Neural progenitor cell (in vitro differentiated cells): ENCODE data around the gene MBOAT1.

ENCODE experiments used
- EZH2 ChIP-seq: fragments of 200-600 bp; sonication (generic); IDR thresholded peaks from 2 replicates; pipeline ENCODE4 v1.6.1; 2017; ENCODE audit warnings: antibody characterized with exemption, mild to moderate bottlenecking, moderate library complexity
- EZH2phosphoT487 ChIP-seq: fragments of 200-600 bp; sonication (generic); IDR thresholded peaks from 2 replicates; pipeline ENCODE4 v1.6.1; 2017; ENCODE audit warnings: antibody characterized with exemption
- TF ChIP-seq, protein P1 (sequence below): fragments of 200-600 bp; sonication (generic); IDR thresholded peaks from 2 replicates; pipeline ENCODE4 v1.5.1; 2017; ENCODE audit warnings: antibody characterized with exemption, mild to moderate bottlenecking

DNA sequence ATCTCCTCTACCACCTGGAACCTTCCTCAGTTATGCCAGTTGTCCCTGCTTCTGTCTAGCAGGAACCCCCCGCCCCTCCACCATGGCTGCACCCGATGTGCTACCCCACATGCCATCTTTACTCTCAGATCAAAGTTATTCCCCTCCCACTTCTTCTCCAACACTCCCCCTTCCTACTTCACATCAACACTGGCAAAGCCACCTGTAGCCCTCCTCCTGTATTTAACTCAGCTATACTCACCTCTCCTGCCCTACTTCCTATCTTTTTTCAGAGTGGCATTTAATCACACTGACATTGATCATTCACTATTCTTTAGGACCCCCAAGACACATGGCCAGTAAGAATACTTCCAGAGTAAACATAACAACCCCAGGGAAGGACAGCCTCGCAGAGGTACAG lies 84.3 kb downstream of the MBOAT1 start:
- TF ChIP-seq, protein P1, sequence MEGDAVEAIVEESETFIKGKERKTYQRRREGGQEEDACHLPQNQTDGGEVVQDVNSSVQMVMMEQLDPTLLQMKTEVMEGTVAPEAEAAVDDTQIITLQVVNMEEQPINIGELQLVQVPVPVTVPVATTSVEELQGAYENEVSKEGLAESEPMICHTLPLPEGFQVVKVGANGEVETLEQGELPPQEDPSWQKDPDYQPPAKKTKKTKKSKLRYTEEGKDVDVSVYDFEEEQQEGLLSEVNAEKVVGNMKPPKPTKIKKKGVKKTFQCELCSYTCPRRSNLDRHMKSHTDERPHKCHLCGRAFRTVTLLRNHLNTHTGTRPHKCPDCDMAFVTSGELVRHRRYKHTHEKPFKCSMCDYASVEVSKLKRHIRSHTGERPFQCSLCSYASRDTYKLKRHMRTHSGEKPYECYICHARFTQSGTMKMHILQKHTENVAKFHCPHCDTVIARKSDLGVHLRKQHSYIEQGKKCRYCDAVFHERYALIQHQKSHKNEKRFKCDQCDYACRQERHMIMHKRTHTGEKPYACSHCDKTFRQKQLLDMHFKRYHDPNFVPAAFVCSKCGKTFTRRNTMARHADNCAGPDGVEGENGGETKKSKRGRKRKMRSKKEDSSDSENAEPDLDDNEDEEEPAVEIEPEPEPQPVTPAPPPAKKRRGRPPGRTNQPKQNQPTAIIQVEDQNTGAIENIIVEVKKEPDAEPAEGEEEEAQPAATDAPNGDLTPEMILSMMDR: no peak
- TF ChIP-seq EZH2phosphoT487 (no peak), EZH2 (no peak)
